AML-193 (cell line): ENCODE measurements around the gene CCNB1.
"Not testable (repeated sequence)": the region's sequence is repeated elsewhere in the genome, so short reads cannot be mapped to it uniquely, and the experiment has no call there.

Experiments
- DNase-seq, 2 experiments: peaks; one replicate each; lab custom pipeline; 2025; lab: John Stamatoyannopoulos, UW

CCNB1 gene

GRCh38 chr5:69166686-69167492 is at the start of gene CCNB1:
Gene CCNB1, plus strand, starts transcription at chr5:69167150. Its CDS starts 113 bp downstream, at chr5:69167263.
- peak; percentile 95 to 96 for DNase-seq

- no peak for DNase-seq
Observed at GRCh38 chr5:69129413-69129812, 37.5 kb upstream of the CCNB1 start.

GRCh38 chr5:69130241-69130640 is 36.7 kb upstream of the CCNB1 start:
- DNase-seq, result no peak

GRCh38 chr5:69131304-69131703 is 35.6 kb upstream of the CCNB1 start:
- no peak for DNase-seq

GRCh38 chr5:69134126-69134525 is 32.8 kb upstream of the CCNB1 start:
- DNase-seq, result no peak

- no peak for DNase-seq
Observed at GRCh38 chr5:69136293-69136692, 30.7 kb upstream of the CCNB1 start.

- not testable (repeated sequence) for DNase-seq
Observed at GRCh38 chr5:69137208-69137607, 29.7 kb upstream of the CCNB1 start.

- no peak for DNase-seq
Observed at GRCh38 chr5:69137807-69138206, 29.1 kb upstream of the CCNB1 start.

- no peak for DNase-seq
Observed at GRCh38 chr5:69138766-69139165, 28.2 kb upstream of the CCNB1 start.

- DNase-seq, result not testable (repeated sequence)
Observed at GRCh38 chr5:69140239-69140638, 26.7 kb upstream of the CCNB1 start.

- no peak for DNase-seq
Observed at GRCh38 chr5:69140827-69141226, 26.1 kb upstream of the CCNB1 start.

GRCh38 chr5:69148576-69148975 is 18.4 kb upstream of the CCNB1 start:
- not testable (repeated sequence) for DNase-seq

- no peak for DNase-seq
Observed at GRCh38 chr5:69148981-69149675, 17.8 kb upstream of the CCNB1 start.

GRCh38 chr5:69149676-69150010 is 17.3 kb upstream of the CCNB1 start:
- no peak for DNase-seq

- DNase-seq, result peak; percentile 79 to 83
Observed at GRCh38 chr5:69152731-69153130, 14.2 kb upstream of the CCNB1 start.

- DNase-seq, result no peak
Observed at GRCh38 chr5:69156456-69156855, 10.5 kb upstream of the CCNB1 start.

GRCh38 chr5:69158039-69158438 is 8.9 kb upstream of the CCNB1 start:
- DNase-seq, result no peak

- DNase-seq, result no peak
Observed at GRCh38 chr5:69160651-69161050, 6.3 kb upstream of the CCNB1 start.

- no peak for DNase-seq
Observed at GRCh38 chr5:69167493-69167855, 524 bp downstream of the CCNB1 start.

- DNase-seq, result no peak
Observed at GRCh38 chr5:69167929-69168328, 979 bp downstream of the CCNB1 start.

- DNase-seq, result no peak
Observed at GRCh38 chr5:69170495-69170894, 3.5 kb downstream of the CCNB1 start.

GRCh38 chr5:69170969-69171368 is 4.0 kb downstream of the CCNB1 start:
- no peak for DNase-seq

- DNase-seq, result not testable (repeated sequence)
Observed at GRCh38 chr5:69181659-69182293, 14.8 kb downstream of the CCNB1 start.
